HepG2 (cell line): Measurements from ENCODE around the gene UNC79. TPM values are rescaled to one million over a fixed set of nuclear protein-coding genes. Genes with fewer than 3 reads are reported as not detected.

ENCODE experiments used
- ATAC-seq: fragments of 200-7000 bp; cut with Tn5 transposase; 3 replicates; pipeline ENCODE4 v1.9.1; 2020; ENCODE audit warnings: mild to moderate bottlenecking, moderate library complexity
- BruUV-seq: library from RNA; stranded (reverse); fragments of 400-500 nt; replicated peaks from 2 replicates; lab custom pipeline; 2021; lab: Mats Ljungman, UMichigan
- CTCF ChIA-PET: fragments of 300-600 bp; formaldehyde crosslinking; extraction: SDS; loops from one replicate; lab custom pipeline; 2021; ENCODE audit warnings: low total read pairs, inconsistent platforms, low intra/inter-chr PET ratio; lab: Yijun Ruan, JAX
- POLR2A ChIA-PET: fragments of 350-600 bp; sonication (Branson Sonifier 250); formaldehyde crosslinking; loops from one replicate; lab custom pipeline; 2020; ENCODE audit warnings: antibody characterized with exemption, inconsistent platforms; lab: Yijun Ruan, JAX
- DNase-seq: peaks from one replicate; pipeline ENCODE4 v3.0.0-alpha.2; 2015; ENCODE audit warnings: low spot score
- FAIRE-seq: peaks from 3 replicates; lab custom pipeline; 2011; peaks lifted over from hg19 to GRCh38; lab: Jason Lieb, UNC
- H2AFZ ChIP-seq: one replicate; pipeline ENCODE4 v1.6.1; 2011; ENCODE audit warnings: low read length, inconsistent platforms
- H3K27ac ChIP-seq: fragments of 300-600 bp; 3 replicates; pipeline ENCODE4 v1.8.0; 2011; ENCODE audit warnings: mixed run types, mild to moderate bottlenecking, mixed read lengths, low read length, inconsistent platforms; ENCODE audit not compliant: insufficient read depth; ENCODE audit errors: extremely low read length
- H3K27me3 ChIP-seq, 2 experiments: fragments of 200-600 bp in 1 of 2; 2 replicates in 1 of 2; 3 replicates in 1 of 2; pipeline versions ENCODE4 v1.6.0 to v1.8.0; 2011; ENCODE audit warnings: low read length in 2 of 2, mild to moderate bottlenecking in 2 of 2, moderate library complexity in 2 of 2, inconsistent platforms in 1 of 2; ENCODE audit not compliant: insufficient read depth in 2 of 2, control insufficient read depth in 1 of 2
- H3K36me3 ChIP-seq, 2 experiments: fragments of 200-600 bp in 1 of 2; replicated peaks in 1 of 2; 2 replicates in 1 of 2; 3 replicates in 1 of 2; pipeline versions ENCODE4 v1.5.1 to v1.8.0; 2011; ENCODE audit warnings: low read length in 2 of 2, inconsistent platforms in 1 of 2; ENCODE audit not compliant: insufficient read depth in 2 of 2, control insufficient read depth in 1 of 2
- H3K4me1 ChIP-seq: 2 replicates; pipeline ENCODE4 v1.5.1; 2012; ENCODE audit warnings: low read length, inconsistent platforms; ENCODE audit not compliant: insufficient read depth
- H3K4me2 ChIP-seq: 2 replicates; pipeline ENCODE4 v1.6.0; 2011; ENCODE audit warnings: low read depth, low read length, inconsistent platforms
- H3K4me3 ChIP-seq, 3 experiments: fragments of 200-600 bp in 1 of 3; sonication (generic), shearing (Covaris generic) in 1 of 3; replicated peaks in 1 of 3; 2 replicates each; pipeline ENCODE4 v1.5.1; 2011 to 2016; ENCODE audit warnings: low read length in 3 of 3, inconsistent platforms in 2 of 3, low read depth in 2 of 3, mild to moderate bottlenecking in 2 of 3, control low read depth in 1 of 3, mixed read lengths in 1 of 3; ENCODE audit not compliant: insufficient read depth in 1 of 3
- H3K79me2 ChIP-seq: one replicate; pipeline ENCODE4 v1.6.1; 2011; ENCODE audit warnings: low read length, inconsistent platforms; ENCODE audit not compliant: insufficient read depth
- H3K9ac ChIP-seq: 2 replicates; pipeline ENCODE4 v1.6.0; 2011; ENCODE audit warnings: mild to moderate bottlenecking, low read depth, low read length, inconsistent platforms; ENCODE audit not compliant: insufficient read depth
- H3K9me3 ChIP-seq: 2 replicates; pipeline ENCODE4 v1.5.1; 2012; ENCODE audit warnings: mild to moderate bottlenecking, low read length
- H4K20me1 ChIP-seq: 2 replicates; pipeline ENCODE4 v1.6.0; 2011; ENCODE audit warnings: inconsistent platforms, mild to moderate bottlenecking, low read length, moderate library complexity; ENCODE audit not compliant: insufficient read depth
- ARID2 ChIP-seq: sonication (generic); formaldehyde crosslinking; IDR thresholded peaks from 2 replicates; pipeline ENCODE4 v1.8.1; 2022; ENCODE audit warnings: mild to moderate bottlenecking, missing genetic modification reagents, borderline replicate concordance
- BRCA1 ChIP-seq: sonication (generic); formaldehyde crosslinking; IDR thresholded peaks from 2 replicates; pipeline ENCODE4 v1.4.0; 2020; ENCODE audit warnings: missing genetic modification reagents
- HDAC1 ChIP-seq: sonication (generic); formaldehyde crosslinking; IDR thresholded peaks from 2 replicates; pipeline ENCODE4 v1.5.1; 2020; ENCODE audit warnings: mild to moderate bottlenecking, missing genetic modification reagents
- HMGA1 ChIP-seq: sonication (generic); formaldehyde crosslinking; conservative IDR thresholded peaks from 2 replicates; pipeline ENCODE4 v1.4.0; 2020; ENCODE audit warnings: missing genetic modification reagents
- HMGXB3 ChIP-seq: sonication (generic); formaldehyde crosslinking; IDR thresholded peaks from 2 replicates; pipeline ENCODE4 v1.4.0; 2020; ENCODE audit warnings: missing genetic modification reagents, borderline replicate concordance
- NR2C2 ChIP-seq: sonication (generic); formaldehyde crosslinking; IDR thresholded peaks from 2 replicates; pipeline ENCODE4 v1.4.0; 2020; ENCODE audit warnings: missing genetic modification reagents, mild to moderate bottlenecking, moderate library complexity, borderline replicate concordance
- PHB2 ChIP-seq: fragments of 450-650 bp; IDR thresholded peaks from 2 replicates; pipeline ENCODE4 v1.6.1; 2018; ENCODE audit not compliant: partially characterized antibody
- TMF1 ChIP-seq: sonication (generic); formaldehyde crosslinking; IDR thresholded peaks from 2 replicates; pipeline ENCODE4 v1.8.1; 2022; ENCODE audit warnings: low read depth, missing genetic modification reagents
- ZBTB42 ChIP-seq: sonication (generic); formaldehyde crosslinking; IDR thresholded peaks from 2 replicates; pipeline ENCODE4 v1.5.0; 2020; ENCODE audit warnings: mild to moderate bottlenecking, missing genetic modification reagents
- ZNF160 ChIP-seq: sonication (generic); formaldehyde crosslinking; IDR thresholded peaks from 2 replicates; pipeline ENCODE4 v1.8.0; 2022; ENCODE audit warnings: mild to moderate bottlenecking, inconsistent platforms, missing genetic modification reagents
- ZNF281 ChIP-seq: sonication (generic); formaldehyde crosslinking; IDR thresholded peaks from 2 replicates; pipeline ENCODE4 v1.4.0; 2020; ENCODE audit warnings: missing genetic modification reagents, borderline replicate concordance
- ZNF292 ChIP-seq: sonication (generic); formaldehyde crosslinking; IDR thresholded peaks from 2 replicates; pipeline ENCODE4 v1.8.1; 2022; ENCODE audit warnings: mild to moderate bottlenecking, low read depth, missing genetic modification reagents, borderline replicate concordance
- ZSCAN22 ChIP-seq: sonication (generic); formaldehyde crosslinking; IDR thresholded peaks from 2 replicates; pipeline ENCODE4 v1.4.0; 2020; ENCODE audit warnings: mild to moderate bottlenecking, missing genetic modification reagents
- WGBS: methylation state at CpG from one replicate; pipeline ENCODE4 v1.1.6; 2017; ENCODE audit warnings: low lambda C conversion rate; 5-methylcytosine and 5-hydroxymethylcytosine counted together
- in situ Hi-C: cut with HindIII; loops from 2 replicates; pipeline ENCODE4 v1.10.0; 2017; ENCODE audit warnings: low pct_unique_long_range_greater_than_20kb; ENCODE audit not compliant: extremely low pct_ligation_motif_present
- intact Hi-C: fragments of 100-400 bp; cut with micrococcal nuclease; formaldehyde crosslinking; loops from one replicate; pipeline ENCODE4 v1.10.0; 2022; ENCODE audit not compliant: unreplicated experiment
- polyA plus RNA-seq, 8 experiments: library from polyadenylated mRNA; depleted of rRNA in 3 of 8; stranded (reverse) in 7 of 8; unstranded in 1 of 8; fragments of >200 nt; fragmentation: Illumina TruSeq in 4 of 8; extraction: Trizol in 4 of 8; gene quantifications; 2 replicates each; pipeline versions ENCODE4 v1.2.1 to v1.2.3, GENCODE V29; 2011 to 2016; ENCODE audit warnings: low read depth in 4 of 8, missing spikeins in 1 of 8, mixed read lengths in 1 of 8; ENCODE audit not compliant: insufficient read depth in 1 of 8
- total RNA-seq, 5 experiments: library from RNA; depleted of rRNA; stranded (reverse); fragments of >200 nt; fragmentation: Illumina TruSeq; extraction: Trizol; gene quantifications; 2 replicates each; pipeline ENCODE4 v1.2.3, GENCODE V29; 2016; ENCODE audit warnings: low read depth in 1 of 5

The UNC79 gene
- total and polyA plus RNA-seq, 2 of the 13 experiments (the other 11 are each of a cell fraction or from before 2014, with no cell fraction given), result under 0.01 TPM; not detected in 1

DNA sequence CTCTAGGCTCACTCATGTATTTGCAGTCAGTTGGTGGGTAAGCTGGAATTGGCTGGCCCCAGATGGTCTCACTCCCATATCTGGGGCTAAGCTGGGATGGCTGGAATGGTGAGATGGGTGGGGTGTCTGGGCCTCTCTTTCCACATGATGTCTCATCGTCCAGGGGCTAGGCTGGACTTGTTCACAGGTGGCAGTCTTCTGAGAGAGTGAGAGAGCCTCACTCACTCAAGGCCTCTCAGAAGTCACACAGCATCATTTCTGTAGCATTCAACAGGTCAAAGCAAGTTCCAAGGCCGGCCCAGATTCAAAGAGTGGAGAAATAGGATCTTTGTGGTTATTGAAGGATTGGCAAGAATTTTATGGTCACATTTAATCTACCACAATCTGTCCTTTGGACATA lies 102.7 kb downstream of the UNC79 start:
- in situ Hi-C loops (no loop called here), intact Hi-C loops (no loop called here)
- no peak for FAIRE-seq
- no peaks in the 10 kb centered on the region for H3K9me3 ChIP-seq
- H3K4me1 ChIP-seq, result no peaks in the 10 kb centered on the region
- WGBS, result 0% methylated on average over 2 of the region's 2 CpGs
- H3K4me3 ChIP-seq, result no peak overlapping the region
- H2AFZ ChIP-seq, result no peak overlapping the region
- H3K79me2 ChIP-seq, result no peaks in the 10 kb centered on the region
- no TSS peak for BruUV-seq
- ChIA-PET POLR2A (no interaction called here), CTCF (no interaction called here)
- DNase-seq, result no peak
- no peak overlapping the region for H3K27ac ChIP-seq
- H3K27me3 ChIP-seq, result peaks cover 0 to 1% of the 10 kb centered on the region in 2 experiments; a peak in 2 of 5 replicates
- H3K9ac ChIP-seq, result no peak overlapping the region
- TF ChIP-seq ZNF160 (CRISPR knock-in tag) (no peak), TMF1 (CRISPR knock-in tag) (no peak), ZBTB42 (CRISPR knock-in tag) (no peak), BRCA1 (CRISPR knock-in tag) (no peak), ZSCAN22 (CRISPR knock-in tag) (no peak), NR2C2 (no peak), ARID2 (no peak), ZNF292 (CRISPR knock-in tag) (no peak), HDAC1 (no peak), HMGA1 (CRISPR knock-in tag) (no peak), ZNF281 (CRISPR knock-in tag) (no peak), PHB2 (no peak), HMGXB3 (CRISPR knock-in tag) (no peak)
- no peak overlapping the region for H3K4me2 ChIP-seq
- H3K36me3 ChIP-seq, result no peaks in the 10 kb centered on the region
- ATAC-seq, result no peak
- no peaks in the 10 kb centered on the region for H4K20me1 ChIP-seq
